Natural killer cell (primary cell): Measurements from ENCODE around the gene NEK4. TPM values are rescaled to one million over a fixed set of nuclear protein-coding genes. Genes with fewer than 3 reads are reported as not detected.

Experiments used
- ATAC-seq, 3 donors: fragments of 150-1000 bp in 2 of 3; fragments of 200-7000 bp in 1 of 3; cut with Tn5 transposase; 1 replicate in 1 of 3; 2 replicates in 2 of 3; pipeline ENCODE4 v1.10.0; 2021; ENCODE audit warnings: mild to moderate bottlenecking in 2 of 3, moderate library complexity in 2 of 3
- DNase-seq, 2 donors: peaks; one replicate each; pipeline versions ENCODE4 v3.0.0 to v3.0.0-alpha.2; 2013 to 2021; ENCODE audit warnings: mixed read lengths in 1 of 2
- H3K27ac ChIP-seq: one replicate; pipeline ENCODE4 v1.5.1; 2013; ENCODE audit warnings: mild to moderate bottlenecking, low read length
- H3K27me3 ChIP-seq: one replicate; pipeline ENCODE4 v1.6.1; 2013; ENCODE audit warnings: low read length; ENCODE audit not compliant: control insufficient read depth, insufficient read depth
- H3K36me3 ChIP-seq: one replicate; pipeline ENCODE4 v1.6.1; 2013; ENCODE audit warnings: low read length; ENCODE audit not compliant: control insufficient read depth, insufficient read depth
- H3K4me1 ChIP-seq: one replicate; pipeline ENCODE4 v1.6.1; 2013; ENCODE audit warnings: low read length; ENCODE audit not compliant: control insufficient read depth, insufficient read depth
- H3K4me3 ChIP-seq: one replicate; pipeline ENCODE4 v1.5.1; 2013; ENCODE audit warnings: low read length
- H3K9me3 ChIP-seq: one replicate; pipeline ENCODE4 v1.6.1; 2013; ENCODE audit warnings: low read length; ENCODE audit not compliant: control insufficient read depth, insufficient read depth
- H3K27ac Mint-ChIP-seq, 2 donors: one replicate each; pipeline ENCODE4 v1.8.0; 2022; ENCODE audit warnings: mild to moderate bottlenecking in 2 of 2, mixed read lengths in 2 of 2, moderate library complexity in 1 of 2
- H3K27me3 Mint-ChIP-seq, 2 donors: one replicate each; pipeline ENCODE4 v1.8.0; 2022; ENCODE audit warnings: low read depth in 2 of 2, mixed read lengths in 2 of 2
- H3K36me3 Mint-ChIP-seq: one replicate; pipeline ENCODE4 v1.8.0; 2022; ENCODE audit warnings: mixed read lengths
- H3K4me1 Mint-ChIP-seq, 2 donors: one replicate each; pipeline ENCODE4 v1.8.0; 2022; ENCODE audit warnings: mixed read lengths in 2 of 2
- H3K4me3 Mint-ChIP-seq: one replicate; pipeline ENCODE4 v1.8.0; 2022; ENCODE audit warnings: mild to moderate bottlenecking, moderate library complexity, mixed read lengths
- H3K9me3 Mint-ChIP-seq, 2 donors: one replicate each; pipeline ENCODE4 v1.8.0; 2022; ENCODE audit warnings: mixed read lengths in 2 of 2
- CTCF ChIP-seq: fragments of 200-600 bp; IDR thresholded peaks from one replicate; pipeline ENCODE4 v1.8.0; 2022; ENCODE audit warnings: antibody characterized with exemption
- WGBS: methylation state at CpG from one replicate; pipeline ENCODE4 v1.1.7; 2013; ENCODE audit warnings: missing lambda C conversion rate; ENCODE audit not compliant: insufficient coverage; 5-methylcytosine and 5-hydroxymethylcytosine counted together
- intact Hi-C: fragments of 100-400 bp; cut with micrococcal nuclease; formaldehyde crosslinking; loops from one replicate; pipeline ENCODE4 v1.14.2; 2022
- total RNA-seq, 4 donors: library from RNA; stranded (reverse); fragments of 120-200 nt in 1 of 4; gene quantifications; one replicate each; pipeline versions ENCODE4 v1.2.3 to v1.2.4, GENCODE V29; 2013 to 2022

The NEK4 gene
- total RNA-seq, 3 donors from 2014 or later (not counting 1 experiment from before 2014, with no cell fraction given): 13.8 to 19.5 (median 15.5) TPM

- no peaks in the 10 kb centered on the region for H3K27me3 ChIP-seq
- ATAC-seq: no peak
- Mint-ChIP-seq H3K27me3 (no peaks in the 10 kb centered on the region), H3K4me3 (no peak overlapping the region), H3K27ac (no peak overlapping the region), H3K4me1 (peaks cover 0 to 4% of the 10 kb centered on the region in 2 donors), H3K36me3 (no peaks in the 10 kb centered on the region), H3K9me3 (no peaks in the 10 kb centered on the region)
- 71% methylated on average over 9 of the region's 9 CpGs for WGBS
- H3K27ac ChIP-seq: no peak overlapping the region
- no peak for TF ChIP-seq CTCF
- no peaks in the 10 kb centered on the region for H3K36me3 ChIP-seq
- H3K9me3 ChIP-seq: no peaks in the 10 kb centered on the region
- no peak for DNase-seq
- no peaks in the 10 kb centered on the region for H3K4me1 ChIP-seq
- intact Hi-C loops: no loop called here
- no peak overlapping the region for H3K4me3 ChIP-seq
Measured at GRCh38 chr3:52795298-52795900, 24.7 kb upstream of the NEK4 start.

GRCh38 chr3:52794612-52795099 is 23.9 kb upstream of the NEK4 start, which contains the start of gene ITIH3:
TSS of gene ITIH3 (plus strand) at chr3:52794796. CDS start at chr3:52794804, 8 bp downstream.
- Histone ChIP-seq H3K27me3 (no peaks in the 10 kb centered on the region), H3K36me3 (no peaks in the 10 kb centered on the region), H3K4me3 (no peak within 1 kb of the TSS), H3K27ac (no peak within 1 kb of the TSS), H3K9me3 (no peaks in the 10 kb centered on the region), H3K4me1 (no peaks in the 10 kb centered on the region)
- peaks cover 0 to 4% of the 10 kb centered on the region in 2 donors for H3K4me1 Mint-ChIP-seq
- no peak for TF ChIP-seq CTCF
- 87% methylated on average over 10 of the region's 10 CpGs for WGBS
- no peak for ATAC-seq
- H3K27ac Mint-ChIP-seq: no peak within 1 kb of the TSS
- no peak within 1 kb of the TSS for H3K4me3 Mint-ChIP-seq
- DNase-seq: no peak
- H3K9me3 Mint-ChIP-seq: no peaks in the 10 kb centered on the region
- H3K27me3 Mint-ChIP-seq: no peaks in the 10 kb centered on the region
- no peaks in the 10 kb centered on the region for H3K36me3 Mint-ChIP-seq
- intact Hi-C loops: no loop called here

- ATAC-seq (no peak), DNase-seq (no peak)
- no peak overlapping the region for H3K27ac Mint-ChIP-seq
- Histone ChIP-seq H3K4me3 (no peak overlapping the region), H3K27ac (no peak overlapping the region), H3K4me1 (no peaks in the 10 kb centered on the region), H3K27me3 (no peaks in the 10 kb centered on the region), H3K9me3 (no peaks in the 10 kb centered on the region), H3K36me3 (no peaks in the 10 kb centered on the region)
- intact Hi-C loops: no loop called here
- no peak overlapping the region for H3K4me3 Mint-ChIP-seq
- H3K36me3 Mint-ChIP-seq: no peaks in the 10 kb centered on the region
- TF ChIP-seq CTCF: no peak
- 83% methylated on average over 9 of the region's 9 CpGs for WGBS
- H3K27me3 Mint-ChIP-seq: no peaks in the 10 kb centered on the region
- peaks cover 0 to 4% of the 10 kb centered on the region in 2 donors for H3K4me1 Mint-ChIP-seq
- H3K9me3 Mint-ChIP-seq: no peaks in the 10 kb centered on the region
Measured at GRCh38 chr3:52793702-52794611, 23.2 kb upstream of the NEK4 start.
